ENCODE data around the gene TLL2. TPM values are rescaled to one million over a fixed set of nuclear protein-coding genes. Genes with fewer than 3 reads are reported as not detected.
A peak's percentile ranks its signal among the peaks of the same experiment; 100 is the strongest.

TLL2 gene
- total RNA-seq, 1 experiment from 2014 or later = 0.11 TPM

GRCh38 chr10:96395931-96396877 lies 117.5 kb downstream of the TLL2 start:
- DNase-seq (ENCODE audit: low read depth) = peak; percentile 43

DNA sequence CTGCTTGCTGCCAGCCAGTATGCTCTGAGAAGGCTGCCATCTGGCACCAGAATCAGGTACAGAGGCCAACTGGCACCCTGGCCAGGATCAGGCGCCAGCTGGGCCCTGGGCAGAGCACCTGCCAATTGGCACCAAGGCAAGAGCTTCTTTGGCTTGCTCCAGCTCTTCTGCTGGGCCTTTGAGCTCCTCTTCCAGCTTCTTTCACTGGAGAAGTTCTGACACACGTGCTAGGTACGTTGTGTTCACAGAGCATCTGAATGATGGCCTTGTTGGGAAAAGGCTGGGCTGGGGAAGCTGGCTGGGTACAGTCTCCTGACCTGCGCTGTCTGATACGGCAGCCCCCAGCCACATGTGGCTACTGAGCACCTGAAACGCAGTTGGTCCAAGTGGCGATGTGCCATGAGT lies 123.3 kb downstream of the TLL2 start:
- DNase-seq (ENCODE audit: low read depth) = no peak

- no peak for DNase-seq (ENCODE audit: low read depth)
These were observed 123.9 kb downstream of the TLL2 start for GRCh38 chr10:96389785-96390184.

DNA sequence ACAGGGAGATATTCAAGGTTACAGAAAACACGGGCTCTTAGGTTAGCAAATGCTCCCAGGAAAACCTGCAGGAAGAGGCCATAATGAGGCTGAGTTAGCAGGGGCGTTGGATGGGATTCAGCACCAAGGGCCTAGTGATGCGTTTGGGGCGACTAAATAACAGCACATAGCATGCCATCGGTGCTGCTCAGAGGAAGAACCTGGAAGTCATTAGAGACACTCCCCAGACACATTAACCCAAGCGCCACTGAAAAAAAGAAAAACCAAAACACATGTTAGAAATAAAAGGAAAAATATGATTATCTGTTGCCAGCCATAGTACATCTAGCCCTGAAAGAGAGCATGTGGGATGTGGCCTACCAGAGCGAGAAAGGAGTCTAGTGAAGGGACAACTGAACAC lies 126.1 kb downstream of the TLL2 start:
- DNase-seq (ENCODE audit: low read depth) = no peak

GRCh38 chr10:96387161-96387560 lies 126.6 kb downstream of the TLL2 start:
- DNase-seq (ENCODE audit: low read depth) = no peak

DNA sequence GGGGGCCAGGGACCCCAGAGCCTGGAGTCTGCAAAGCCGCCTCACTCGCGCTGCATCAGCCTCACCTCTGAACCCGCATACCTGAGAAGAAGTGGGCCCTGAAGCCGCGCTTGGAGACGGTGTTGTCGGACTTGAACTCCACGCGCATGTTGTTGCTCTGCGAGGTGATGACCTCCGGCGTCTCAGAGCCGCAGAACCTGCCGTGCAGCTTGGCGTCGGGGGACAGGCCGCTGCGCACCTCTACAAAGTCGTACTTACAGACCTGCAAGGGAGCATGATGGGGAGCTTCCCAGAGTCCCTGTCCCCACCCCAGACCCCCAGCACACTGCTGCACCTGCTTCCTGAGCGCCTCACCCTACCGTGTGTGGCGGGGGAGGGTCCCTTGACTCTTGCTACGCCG lies 129.2 kb downstream of the TLL2 start:
- DNase-seq (ENCODE audit: low read depth) = no peak

- no peak for DNase-seq (ENCODE audit: low read depth)
These were observed 132.9 kb downstream of the TLL2 start for GRCh38 chr10:96380821-96381220.

GRCh38 chr10:96379758-96380157 lies 134.0 kb downstream of the TLL2 start:
- no peak for DNase-seq (ENCODE audit: low read depth)

DNA sequence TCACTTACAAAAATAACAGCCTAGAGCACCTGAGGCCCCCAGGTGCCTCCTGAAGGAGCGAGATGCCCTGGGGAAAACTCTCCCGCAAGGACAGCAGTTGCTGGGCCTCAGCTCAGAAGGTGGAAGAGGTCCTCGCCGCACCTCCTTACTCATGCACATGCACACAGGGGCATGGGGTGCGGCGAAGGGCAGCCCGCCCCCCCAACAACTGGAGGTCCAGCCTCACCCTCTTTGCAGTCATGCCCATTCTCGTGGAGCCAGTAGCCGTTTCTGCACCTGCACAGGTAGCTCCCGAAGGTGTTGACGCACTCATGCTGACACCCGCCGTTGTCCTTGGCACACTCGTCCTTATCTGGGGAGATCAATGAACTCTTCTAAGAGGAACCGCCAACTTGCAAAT lies 135.0 kb downstream of the TLL2 start:
- no peak for DNase-seq (ENCODE audit: low read depth)

DNA sequence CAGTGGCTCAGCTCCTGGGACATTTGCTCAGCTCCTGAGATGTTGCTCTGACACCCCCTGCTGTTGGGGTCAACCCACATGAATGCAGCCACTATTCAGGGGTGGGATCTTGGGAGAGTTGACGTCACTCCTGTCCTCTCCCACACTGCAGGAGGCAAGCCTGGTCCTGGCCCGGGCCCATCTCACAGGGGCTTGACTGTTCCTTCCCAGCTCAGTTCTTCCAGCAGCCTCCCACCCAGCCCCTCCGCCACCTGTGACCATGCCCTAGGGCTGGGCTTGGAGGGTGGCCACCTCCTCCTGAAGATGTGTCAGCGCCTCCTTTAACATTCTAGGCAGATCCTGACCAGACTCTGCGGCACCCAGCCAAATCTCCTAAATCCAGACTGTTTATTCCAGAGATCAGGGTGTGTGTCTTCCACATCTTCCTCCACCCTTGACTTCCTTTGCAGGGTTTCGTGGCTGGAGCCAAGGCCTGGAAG lies 135.9 kb downstream of the TLL2 start:
- peak; percentile 11 for DNase-seq (ENCODE audit: low read depth)

GRCh38 chr10:96376483-96376882 lies 137.2 kb downstream of the TLL2 start:
- DNase-seq (ENCODE audit: low read depth) = no peak

GRCh38 chr10:96374985-96375830 lies 138.5 kb downstream of the TLL2 start:
- peak; percentile 81 for DNase-seq (ENCODE audit: low read depth)

GRCh38 chr10:96374639-96374984 lies 139.1 kb downstream of the TLL2 start:
- DNase-seq (ENCODE audit: low read depth) = peak; percentile 4

DNA sequence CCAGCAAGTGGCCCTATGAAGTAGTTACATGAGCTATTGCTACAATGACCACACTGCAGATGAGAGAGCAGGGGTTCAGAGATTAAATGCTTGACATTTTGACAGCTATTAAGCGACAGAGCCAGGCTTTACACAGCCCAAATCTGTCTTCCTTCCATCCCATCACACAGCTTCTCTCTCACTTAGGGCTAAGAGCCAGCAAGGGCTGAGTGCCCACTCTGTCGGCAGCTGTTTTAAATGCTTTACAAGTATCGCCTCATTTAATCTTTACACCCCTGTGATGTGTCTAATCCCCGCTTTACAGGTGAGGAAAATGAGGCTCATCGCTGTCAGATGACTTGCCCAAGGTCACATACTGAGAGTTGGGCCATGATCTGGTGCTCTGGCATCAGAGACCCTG lies 139.7 kb downstream of the TLL2 start:
- DNase-seq (ENCODE audit: low read depth) = no peak

DNA sequence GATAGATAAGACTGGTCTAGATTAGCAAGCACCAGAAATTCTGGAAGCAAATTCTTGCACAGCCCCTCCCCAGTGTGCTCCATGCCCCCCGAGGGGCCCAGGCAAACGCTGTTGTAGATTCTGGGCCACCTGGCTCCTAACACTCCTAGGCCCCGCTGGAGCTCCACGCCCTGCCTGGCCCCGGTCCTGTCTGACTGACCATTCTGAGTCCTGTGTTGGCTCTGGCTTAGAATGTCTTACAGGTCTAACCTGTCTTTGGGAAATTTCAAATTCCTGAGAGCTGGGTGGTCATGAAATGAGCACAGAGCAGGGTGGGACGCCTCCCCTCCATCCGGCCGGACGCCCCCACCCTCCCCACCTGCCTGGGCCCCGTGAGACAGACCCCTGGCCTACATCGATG lies 142.4 kb downstream of the TLL2 start:
- DNase-seq (ENCODE audit: low read depth) = no peak

DNA sequence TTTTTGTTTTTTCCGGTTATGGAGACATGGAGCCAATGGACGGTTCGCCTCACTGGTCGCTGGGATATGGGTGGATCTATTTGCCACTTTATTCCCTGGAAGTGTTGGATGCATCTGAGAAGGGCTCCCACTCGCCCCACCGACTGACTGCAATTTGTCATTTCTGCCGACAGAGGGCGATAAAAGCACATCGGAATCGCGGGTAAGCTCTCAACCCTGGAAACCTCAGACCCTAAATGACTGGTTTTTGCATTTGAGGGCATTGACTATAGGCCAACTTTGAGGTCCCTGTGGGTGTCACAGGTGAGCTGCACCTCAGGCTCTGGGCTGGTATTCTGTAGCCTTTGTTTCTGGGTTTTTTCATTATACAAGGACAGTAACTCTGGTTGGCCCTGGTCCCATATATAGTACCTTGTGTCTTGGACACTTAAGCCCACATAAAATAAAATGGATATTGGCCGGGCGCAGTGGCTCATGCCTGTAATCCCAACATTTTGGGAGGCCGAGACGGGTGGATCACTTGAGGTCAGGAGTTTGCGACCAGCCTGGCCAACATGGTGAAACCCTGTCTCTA lies 143.1 kb downstream of the TLL2 start:
- peak; percentile 34 for DNase-seq (ENCODE audit: low read depth)

DNA sequence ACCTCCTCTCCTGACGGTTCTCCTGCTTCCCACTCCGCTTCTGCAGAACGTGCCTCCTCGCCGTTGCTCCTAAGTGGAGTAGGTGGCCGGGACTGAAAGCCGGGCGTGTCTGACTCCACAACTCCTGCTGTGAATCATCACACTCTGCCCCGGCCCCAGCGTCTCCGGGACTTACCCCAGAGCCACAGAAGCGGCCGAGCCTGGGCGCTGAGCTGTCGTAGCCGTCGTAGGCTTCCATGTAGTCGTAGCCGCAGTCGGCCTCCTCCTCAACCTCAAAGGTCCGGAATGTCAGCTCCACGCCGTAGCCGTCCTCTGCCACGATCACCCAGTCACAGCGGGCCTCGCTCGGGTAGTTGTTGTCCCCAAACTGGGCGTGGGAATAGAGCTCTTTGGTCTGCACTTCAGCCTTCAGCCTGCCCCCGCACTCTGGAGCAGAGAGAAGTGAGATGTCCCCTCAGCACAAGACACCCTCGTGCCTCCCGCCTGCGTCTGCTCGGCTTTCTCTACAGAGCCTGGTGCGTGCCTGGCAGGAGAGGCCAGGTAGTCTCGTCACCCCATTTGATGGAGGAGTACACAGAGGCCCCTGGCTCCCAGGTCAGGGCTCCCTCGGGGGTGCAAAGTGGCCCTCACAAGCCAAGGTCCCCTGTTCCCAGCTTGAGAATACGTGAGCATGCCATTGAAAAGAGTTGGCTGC lies 143.7 kb downstream of the TLL2 start:
- no peak for DNase-seq (ENCODE audit: low read depth)

- no peak for DNase-seq (ENCODE audit: low read depth)
These were observed 144.8 kb downstream of the TLL2 start for GRCh38 chr10:96368971-96369370.

- no peak for DNase-seq (ENCODE audit: low read depth)
These were observed 146.3 kb downstream of the TLL2 start for GRCh38 chr10:96367470-96367869.

DNA sequence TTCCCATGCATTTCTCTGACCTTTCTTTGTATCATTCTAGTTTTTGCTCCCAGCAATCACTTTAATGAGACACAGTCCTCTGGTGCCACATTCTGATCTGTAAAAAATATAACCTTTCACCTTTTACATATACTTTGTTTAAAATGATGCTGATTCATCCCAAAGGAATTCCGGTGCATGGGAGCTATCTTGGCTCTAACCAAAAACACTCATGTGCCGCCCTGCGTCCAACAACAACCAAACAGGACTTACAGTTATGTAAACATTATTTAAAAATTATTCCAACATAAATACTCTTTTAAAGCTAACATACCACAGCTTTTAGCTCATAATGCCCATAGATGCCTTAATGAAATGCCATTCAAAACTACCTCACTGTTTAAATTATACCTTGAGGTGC lies 147.2 kb downstream of the TLL2 start:
- no peak for DNase-seq (ENCODE audit: low read depth)

DNA sequence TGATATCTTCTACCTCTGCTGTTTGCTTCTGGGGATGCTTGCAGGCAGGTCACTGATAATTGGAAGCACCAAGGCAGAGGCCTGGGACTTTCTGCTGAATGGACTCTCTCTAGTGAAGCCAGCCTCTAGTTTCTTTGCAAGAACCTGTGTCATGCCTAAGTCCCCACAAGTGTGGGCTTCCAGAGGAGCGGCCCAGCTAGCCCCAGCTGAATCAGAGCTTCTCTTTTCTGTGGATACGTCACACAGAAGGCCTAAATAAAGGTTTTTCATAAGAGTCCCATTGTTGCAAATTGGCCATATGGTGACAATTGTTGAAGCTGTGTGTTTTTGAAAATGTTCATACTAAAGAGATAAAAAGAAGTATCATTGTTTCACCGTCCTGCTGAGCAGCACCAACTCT lies 148.2 kb downstream of the TLL2 start:
- no peak for DNase-seq (ENCODE audit: low read depth)

DNA sequence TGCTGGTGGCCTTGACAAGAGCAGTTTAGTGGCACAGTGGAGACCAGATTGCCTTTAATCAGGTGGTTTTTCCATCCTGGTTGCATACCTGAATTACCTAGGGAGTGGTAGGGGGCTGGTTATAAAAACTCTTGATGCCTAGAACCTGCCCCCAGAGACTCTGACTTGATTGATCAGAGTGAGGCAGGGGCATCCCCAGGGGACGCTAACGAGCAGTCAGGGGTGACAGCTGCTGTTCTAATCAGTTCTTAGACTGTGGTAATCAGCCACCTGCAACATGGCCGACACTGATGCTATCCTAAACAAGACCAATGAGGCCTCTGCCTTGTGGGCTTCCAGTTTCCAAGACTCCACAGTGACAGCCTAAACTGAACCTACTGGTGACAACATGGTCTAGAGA lies 153.0 kb downstream of the TLL2 start:
- no peak for DNase-seq (ENCODE audit: low read depth)
